ENCODE results near the gene BBS9.
"Not testable (repeated sequence)": the region's sequence is repeated elsewhere in the genome, so short reads cannot be mapped to it uniquely, and the experiment has no call there.

The BBS9 gene

GRCh38 chr7:33193308-33193864 lies 64.0 kb downstream of the BBS9 start:
- in situ Hi-C loops (cut with HindIII; ENCODE audit: low sequenced_read_pairs), result no loop called here

GRCh38 chr7:33195264-33195663 lies 65.9 kb downstream of the BBS9 start:
- in situ Hi-C loops (cut with HindIII; ENCODE audit: low sequenced_read_pairs), result no loop called here

GRCh38 chr7:33196221-33196620 lies 66.9 kb downstream of the BBS9 start:
- in situ Hi-C loops (cut with HindIII; ENCODE audit: low sequenced_read_pairs), result no loop called here

- in situ Hi-C loops (cut with HindIII; ENCODE audit: low sequenced_read_pairs), result no loop called here
Observed at GRCh38 chr7:33200282-33200681, 70.9 kb downstream of the BBS9 start.

- in situ Hi-C loops (cut with HindIII; ENCODE audit: low sequenced_read_pairs), result no loop called here
Observed at GRCh38 chr7:33201821-33202220, 72.5 kb downstream of the BBS9 start.

GRCh38 chr7:33210958-33211357 lies 81.6 kb downstream of the BBS9 start:
- in situ Hi-C loops (cut with HindIII; ENCODE audit: low sequenced_read_pairs), result no loop called here

- in situ Hi-C loops (cut with HindIII; ENCODE audit: low sequenced_read_pairs), result no loop called here
Observed at GRCh38 chr7:33212144-33212543, 82.8 kb downstream of the BBS9 start.

GRCh38 chr7:33215992-33216391 lies 86.6 kb downstream of the BBS9 start:
- in situ Hi-C loops (cut with HindIII; ENCODE audit: low sequenced_read_pairs), result no loop called here

- in situ Hi-C loops (cut with HindIII; ENCODE audit: low sequenced_read_pairs), result no loop called here
Observed at GRCh38 chr7:33217595-33217994, 88.2 kb downstream of the BBS9 start.

GRCh38 chr7:33218841-33219535 lies 89.6 kb downstream of the BBS9 start:
- in situ Hi-C loops (cut with HindIII; ENCODE audit: low sequenced_read_pairs), result not testable (repeated sequence)

GRCh38 chr7:33220231-33220630 lies 90.9 kb downstream of the BBS9 start:
- in situ Hi-C loops (cut with HindIII; ENCODE audit: low sequenced_read_pairs), result no loop called here

GRCh38 chr7:33221390-33221789 lies 92.0 kb downstream of the BBS9 start:
- in situ Hi-C loops (cut with HindIII; ENCODE audit: low sequenced_read_pairs), result no loop called here

- in situ Hi-C loops (cut with HindIII; ENCODE audit: low sequenced_read_pairs), result no loop called here
Observed at GRCh38 chr7:33232632-33233145, 103.3 kb downstream of the BBS9 start.

- in situ Hi-C loops (cut with HindIII; ENCODE audit: low sequenced_read_pairs), result no loop called here
Observed at GRCh38 chr7:33233659-33234058, 104.3 kb downstream of the BBS9 start.

- in situ Hi-C loops (cut with HindIII; ENCODE audit: low sequenced_read_pairs), result no loop called here
Observed at GRCh38 chr7:33237036-33237435, 107.7 kb downstream of the BBS9 start.

GRCh38 chr7:33243319-33243881 lies 114.0 kb downstream of the BBS9 start:
- in situ Hi-C loops (cut with HindIII; ENCODE audit: low sequenced_read_pairs), result no loop called here

GRCh38 chr7:33248671-33249070 lies 119.3 kb downstream of the BBS9 start:
- in situ Hi-C loops (cut with HindIII; ENCODE audit: low sequenced_read_pairs), result no loop called here

GRCh38 chr7:33250421-33250871 lies 121.1 kb downstream of the BBS9 start:
- in situ Hi-C loops (cut with HindIII; ENCODE audit: low sequenced_read_pairs), result no loop called here

GRCh38 chr7:33251301-33251700 lies 121.9 kb downstream of the BBS9 start:
- in situ Hi-C loops (cut with HindIII; ENCODE audit: low sequenced_read_pairs), result no loop called here

GRCh38 chr7:33258491-33258951 lies 129.2 kb downstream of the BBS9 start:
- in situ Hi-C loops (cut with HindIII; ENCODE audit: low sequenced_read_pairs), result no loop called here

GRCh38 chr7:33261585-33261984 lies 132.2 kb downstream of the BBS9 start:
- in situ Hi-C loops (cut with HindIII; ENCODE audit: low sequenced_read_pairs), result no loop called here

GRCh38 chr7:33262476-33262875 lies 133.1 kb downstream of the BBS9 start:
- in situ Hi-C loops (cut with HindIII; ENCODE audit: low sequenced_read_pairs), result no loop called here

All from DLD1 (cell line).